ENCODE results near the gene RFLNA.

DNA sequence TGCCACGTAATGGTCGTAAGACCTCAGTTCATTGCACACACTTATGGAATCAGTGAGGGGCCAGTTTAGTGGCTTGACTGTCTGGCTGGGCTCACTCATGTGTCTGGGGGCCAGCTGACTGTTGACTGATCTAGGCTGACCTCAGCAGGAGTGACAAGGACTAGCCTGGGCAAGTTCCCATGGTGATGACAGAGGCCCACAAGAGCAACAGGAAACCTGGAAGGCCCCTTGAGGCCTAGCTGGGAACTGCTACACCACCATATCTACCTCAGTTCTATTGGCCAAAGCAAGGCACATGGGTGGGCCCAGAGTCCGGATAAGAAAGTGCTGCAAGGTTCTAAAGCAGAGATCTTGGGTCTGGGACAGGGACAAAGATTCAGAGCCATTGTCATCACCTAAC, 21.3 kb upstream of the RFLNA start:
- TF ChIP-seq, protein P1, sequence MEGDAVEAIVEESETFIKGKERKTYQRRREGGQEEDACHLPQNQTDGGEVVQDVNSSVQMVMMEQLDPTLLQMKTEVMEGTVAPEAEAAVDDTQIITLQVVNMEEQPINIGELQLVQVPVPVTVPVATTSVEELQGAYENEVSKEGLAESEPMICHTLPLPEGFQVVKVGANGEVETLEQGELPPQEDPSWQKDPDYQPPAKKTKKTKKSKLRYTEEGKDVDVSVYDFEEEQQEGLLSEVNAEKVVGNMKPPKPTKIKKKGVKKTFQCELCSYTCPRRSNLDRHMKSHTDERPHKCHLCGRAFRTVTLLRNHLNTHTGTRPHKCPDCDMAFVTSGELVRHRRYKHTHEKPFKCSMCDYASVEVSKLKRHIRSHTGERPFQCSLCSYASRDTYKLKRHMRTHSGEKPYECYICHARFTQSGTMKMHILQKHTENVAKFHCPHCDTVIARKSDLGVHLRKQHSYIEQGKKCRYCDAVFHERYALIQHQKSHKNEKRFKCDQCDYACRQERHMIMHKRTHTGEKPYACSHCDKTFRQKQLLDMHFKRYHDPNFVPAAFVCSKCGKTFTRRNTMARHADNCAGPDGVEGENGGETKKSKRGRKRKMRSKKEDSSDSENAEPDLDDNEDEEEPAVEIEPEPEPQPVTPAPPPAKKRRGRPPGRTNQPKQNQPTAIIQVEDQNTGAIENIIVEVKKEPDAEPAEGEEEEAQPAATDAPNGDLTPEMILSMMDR (conservative IDR thresholded peaks at IDR 0.05 in 1 of 2, IDR thresholded peaks at IDR 0.05 in 1 of 2; ENCODE audit: low read depth in 1 of 2, low read length in 2 of 2), result peak in 1 of 2 donors; percentile 25
- TF ChIP-seq EZH2 (IDR thresholded peaks at IDR 0.05; ENCODE audit: low read length, missing control alignments), result no peak
